AG04450 (cell line): ENCODE results near the gene NEK11. TPM values are rescaled to one million over a fixed set of nuclear protein-coding genes. Genes with fewer than 3 reads are reported as not detected.

Experiments
- CTCF ChIA-PET: fragments of 300-600, 350-600 bp; formaldehyde crosslinking; extraction: SDS; loops from one replicate; lab custom pipeline; 2022; ENCODE audit warnings: antibody characterized with exemption, inconsistent platforms; lab: Charles Lee
- POLR2A ChIA-PET: fragments of 350-600 bp; formaldehyde crosslinking; extraction: SDS; loops from one replicate; lab custom pipeline; 2021; ENCODE audit warnings: antibody characterized with exemption, inconsistent platforms; lab: Yijun Ruan, JAX
- DNase-seq: peaks from one replicate; pipeline ENCODE4 v3.0.0-alpha.2; 2011; ENCODE audit warnings: low read depth, low spot score
- H3K27ac ChIP-seq: one replicate; pipeline ENCODE4 v1.5.1; 2012; ENCODE audit warnings: low read depth, low read length, control low read depth
- H3K27me3 ChIP-seq: one replicate; pipeline ENCODE4 v1.6.0; 2012; ENCODE audit warnings: low read length; ENCODE audit not compliant: control insufficient read depth, insufficient read depth
- H3K4me3 ChIP-seq: 2 replicates; pipeline ENCODE4 v1.5.1; 2011; ENCODE audit warnings: mild to moderate bottlenecking, low read depth, low read length, control low read depth
- H3K9me3 ChIP-seq: 2 replicates; pipeline ENCODE4 v1.5.1; 2012; ENCODE audit warnings: low read length; ENCODE audit not compliant: control insufficient read depth, insufficient read depth
- polyA plus RNA-seq: library from polyadenylated mRNA; depleted of rRNA; stranded (reverse); fragments of >200 nt; gene quantifications from 2 replicates; pipeline ENCODE4 v1.2.3, GENCODE V29; 2011
- TF ChIP-seq, protein P1 (sequence below): IDR thresholded peaks from 2 replicates; pipeline ENCODE4 v1.5.1; 2011; ENCODE audit warnings: low read depth, low read length, control low read depth, inconsistent platforms

The NEK11 gene
- polyA plus RNA-seq, 1 experiment: 4.0 TPM

DNA sequence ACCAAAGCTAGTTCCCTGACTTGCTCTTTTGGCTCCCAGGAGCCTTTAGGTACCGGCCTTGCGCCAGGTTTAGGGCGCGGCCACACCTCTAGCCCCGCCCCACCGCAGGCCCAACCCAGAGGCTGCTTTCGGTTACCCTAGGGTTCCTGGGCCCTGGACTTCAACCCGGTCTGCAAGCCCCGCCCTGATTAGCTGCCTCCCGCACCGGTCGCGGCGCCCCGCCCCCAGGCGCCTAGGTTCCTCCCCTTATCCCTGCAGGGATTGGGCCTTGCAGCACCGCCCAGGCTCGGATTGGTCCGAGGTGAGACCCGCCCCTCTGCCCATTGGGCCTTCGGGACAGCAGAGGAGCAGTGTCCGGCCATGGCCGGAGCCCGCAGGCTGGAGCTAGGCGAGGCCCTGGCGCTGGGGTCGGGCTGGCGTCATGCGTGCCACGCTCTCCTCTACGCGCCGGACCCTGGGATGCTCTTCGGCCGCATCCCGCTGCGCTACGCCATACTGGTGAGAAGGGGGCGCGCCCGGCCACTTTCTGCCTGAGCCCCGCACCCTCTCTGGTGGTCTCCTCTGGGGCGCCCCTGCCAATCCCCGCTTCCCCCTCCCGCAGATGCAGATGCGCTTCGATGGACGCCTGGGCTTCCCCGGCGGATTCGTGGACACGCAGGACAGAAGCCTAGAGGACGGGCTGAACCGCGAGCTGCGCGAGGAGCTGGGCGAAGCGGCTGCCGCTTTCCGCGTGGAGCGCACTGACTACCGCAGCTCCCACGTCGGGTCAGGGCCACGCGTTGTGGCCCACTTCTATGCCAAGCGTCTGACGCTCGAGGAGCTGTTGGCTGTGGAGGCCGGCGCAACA is 355.0 kb downstream of the NEK11 start, which contains the start of gene NUDT16:
Gene NUDT16 (plus strand): TSS at position 330 of the 847 bp plus-strand sequence. CDS start 31 bp downstream, at position 361.
- ChIA-PET CTCF (interaction anchor here (1.0 to 1.6 kb wide), 2 partner anchors 349 to 351 kb away, joined by 3 to 6 read pairs; no protein-coding TSS in a partner anchor), POLR2A (interaction anchor here (0.6 to 1.7 kb wide), 13 partner anchors 11 to 654 kb away, joined by 3 to 6 read pairs (median 3); partner anchors contain the start of genes ASTE1 and NEK11)
- Histone ChIP-seq H3K9me3 (no peaks in the 10 kb centered on the region; the same call in 1 of the 2 replicates), H3K4me3 (peak within 1 kb of the TSS; percentile 91), H3K27me3 (no peaks in the 10 kb centered on the region), H3K27ac (peak within 1 kb of the TSS; percentile 57)
- peak; percentile 95 for DNase-seq
- TF ChIP-seq, protein P1, sequence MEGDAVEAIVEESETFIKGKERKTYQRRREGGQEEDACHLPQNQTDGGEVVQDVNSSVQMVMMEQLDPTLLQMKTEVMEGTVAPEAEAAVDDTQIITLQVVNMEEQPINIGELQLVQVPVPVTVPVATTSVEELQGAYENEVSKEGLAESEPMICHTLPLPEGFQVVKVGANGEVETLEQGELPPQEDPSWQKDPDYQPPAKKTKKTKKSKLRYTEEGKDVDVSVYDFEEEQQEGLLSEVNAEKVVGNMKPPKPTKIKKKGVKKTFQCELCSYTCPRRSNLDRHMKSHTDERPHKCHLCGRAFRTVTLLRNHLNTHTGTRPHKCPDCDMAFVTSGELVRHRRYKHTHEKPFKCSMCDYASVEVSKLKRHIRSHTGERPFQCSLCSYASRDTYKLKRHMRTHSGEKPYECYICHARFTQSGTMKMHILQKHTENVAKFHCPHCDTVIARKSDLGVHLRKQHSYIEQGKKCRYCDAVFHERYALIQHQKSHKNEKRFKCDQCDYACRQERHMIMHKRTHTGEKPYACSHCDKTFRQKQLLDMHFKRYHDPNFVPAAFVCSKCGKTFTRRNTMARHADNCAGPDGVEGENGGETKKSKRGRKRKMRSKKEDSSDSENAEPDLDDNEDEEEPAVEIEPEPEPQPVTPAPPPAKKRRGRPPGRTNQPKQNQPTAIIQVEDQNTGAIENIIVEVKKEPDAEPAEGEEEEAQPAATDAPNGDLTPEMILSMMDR: no peak

DNA sequence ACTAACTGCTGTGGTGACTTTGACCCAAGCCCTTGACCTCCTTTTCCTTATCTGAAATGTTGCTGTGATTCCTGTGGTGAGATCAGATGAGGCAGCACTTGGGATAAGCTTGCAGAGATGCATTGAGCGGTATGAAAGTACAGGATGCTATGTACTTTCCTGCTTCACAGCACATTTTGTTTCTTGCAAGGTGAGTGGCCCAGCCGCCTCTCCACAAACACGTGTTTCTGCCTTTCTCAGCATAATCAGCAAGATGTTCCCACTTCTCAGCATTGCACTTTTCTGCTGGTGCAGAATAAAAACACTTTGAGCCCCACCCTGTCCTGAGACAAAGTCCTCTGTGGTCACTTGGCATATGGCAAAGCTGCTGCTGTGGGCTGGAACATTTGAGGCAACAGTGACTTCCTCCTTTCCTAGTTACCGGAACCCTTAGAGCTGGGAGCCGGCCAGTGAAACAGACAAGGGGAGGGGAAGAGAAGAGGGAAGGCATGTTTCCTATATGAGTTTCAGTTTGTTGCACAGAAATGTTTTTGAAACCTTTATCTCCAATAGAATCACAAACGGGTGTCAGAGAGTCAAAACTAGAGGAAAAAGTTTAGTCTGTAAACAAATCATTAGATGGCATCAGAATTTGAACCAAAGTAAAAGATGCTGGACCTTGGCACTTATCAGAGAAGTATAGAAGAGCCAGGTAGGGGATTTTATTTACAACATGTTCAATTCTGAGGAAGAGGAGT is 359.9 kb downstream of the NEK11 start:
- TF ChIP-seq, protein P1: no peak
- no peaks in the 10 kb centered on the region; the same call in 1 of the 2 replicates for H3K9me3 ChIP-seq
- ChIA-PET CTCF (no interaction called here), POLR2A (no interaction called here)
- H3K27ac ChIP-seq: no peak overlapping the region
- H3K27me3 ChIP-seq: no peaks in the 10 kb centered on the region
- no peak for DNase-seq
- no peak overlapping the region for H3K4me3 ChIP-seq

DNA sequence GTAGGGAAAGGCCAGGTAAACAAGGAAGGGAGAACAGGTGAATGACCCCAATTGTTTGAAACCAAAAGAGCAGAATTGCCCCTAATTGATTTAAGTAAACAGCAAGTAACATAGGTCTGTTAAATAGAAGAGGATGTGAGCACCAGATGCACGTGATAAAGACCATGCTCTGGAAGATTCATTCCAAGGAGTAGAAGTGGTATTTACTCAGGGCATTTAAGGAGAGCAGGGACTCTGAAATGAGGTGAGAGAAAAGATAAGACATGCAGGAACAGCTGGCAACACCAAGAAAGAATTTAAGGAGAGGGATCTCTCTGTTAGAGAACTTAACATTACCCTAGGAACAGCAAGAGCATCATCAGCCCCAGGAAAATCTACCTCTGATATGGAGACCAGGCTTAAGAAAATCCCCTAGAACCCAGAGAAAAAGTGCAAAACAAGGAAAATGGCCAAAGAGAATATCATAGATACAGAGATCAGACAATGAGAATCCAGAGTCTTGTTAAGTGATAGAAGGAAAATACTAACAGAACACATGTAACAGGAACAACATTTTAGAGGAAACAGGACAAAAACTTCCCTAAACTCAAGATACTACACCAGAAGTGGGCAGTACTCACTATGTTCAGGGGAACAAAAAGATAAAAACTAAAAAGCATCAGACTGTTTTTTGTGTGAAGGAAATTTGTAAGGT is 361.3 kb downstream of the NEK11 start:
- Histone ChIP-seq H3K27ac (no peak overlapping the region), H3K4me3 (no peak overlapping the region), H3K27me3 (no peaks in the 10 kb centered on the region), H3K9me3 (no peaks in the 10 kb centered on the region)
- ChIA-PET POLR2A (no interaction called here), CTCF (no interaction called here)
- DNase-seq: no peak
- TF ChIP-seq, protein P1: no peak

DNA sequence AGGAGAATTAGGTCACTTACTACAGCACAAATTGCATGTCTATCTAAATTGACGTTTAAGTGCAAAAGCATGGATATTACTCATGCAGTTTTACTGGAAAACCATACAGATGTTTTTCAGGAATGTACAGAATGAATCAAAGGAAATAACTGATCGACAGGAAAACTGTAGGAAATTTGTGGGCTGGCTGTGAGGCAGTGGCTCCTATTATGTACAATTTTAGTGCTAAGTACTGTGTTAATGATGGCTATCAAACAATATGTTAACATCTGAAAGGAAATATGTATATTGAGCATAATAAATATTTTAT is 361.8 kb downstream of the NEK11 start:
- H3K9me3 ChIP-seq: no peaks in the 10 kb centered on the region
- DNase-seq: no peak
- ChIA-PET CTCF (no interaction called here), POLR2A (no interaction called here)
- TF ChIP-seq, protein P1: no peak
- H3K27me3 ChIP-seq: no peaks in the 10 kb centered on the region
- H3K4me3 ChIP-seq: no peak overlapping the region
- no peak overlapping the region for H3K27ac ChIP-seq
